HepG2 (cell line): Measurements from ENCODE around the gene GNB1. TPM values are rescaled to one million over a fixed set of nuclear protein-coding genes. Genes with fewer than 3 reads are reported as not detected.

Experiments used
- ATAC-seq: fragments of 200-7000 bp; cut with Tn5 transposase; 3 replicates; pipeline ENCODE4 v1.9.1; 2020; ENCODE audit warnings: mild to moderate bottlenecking, moderate library complexity
- BruUV-seq: library from RNA; stranded (reverse); fragments of 400-500 nt; replicated peaks from 2 replicates; lab custom pipeline; 2021; lab: Mats Ljungman, UMichigan
- CTCF ChIA-PET: fragments of 300-600 bp; formaldehyde crosslinking; extraction: SDS; loops from one replicate; lab custom pipeline; 2021; ENCODE audit warnings: low total read pairs, inconsistent platforms, low intra/inter-chr PET ratio; lab: Yijun Ruan, JAX
- POLR2A ChIA-PET: fragments of 350-600 bp; sonication (Branson Sonifier 250); formaldehyde crosslinking; loops from one replicate; lab custom pipeline; 2020; ENCODE audit warnings: antibody characterized with exemption, inconsistent platforms; lab: Yijun Ruan, JAX
- DNase-seq: peaks from one replicate; pipeline ENCODE4 v3.0.0-alpha.2; 2015; ENCODE audit warnings: low spot score
- FAIRE-seq: peaks from 3 replicates; lab custom pipeline; 2011; peaks lifted over from hg19 to GRCh38; lab: Jason Lieb, UNC
- H2AFZ ChIP-seq: one replicate; pipeline ENCODE4 v1.6.1; 2011; ENCODE audit warnings: low read length, inconsistent platforms
- H3K27ac ChIP-seq: fragments of 300-600 bp; 3 replicates; pipeline ENCODE4 v1.8.0; 2011; ENCODE audit warnings: mixed run types, mild to moderate bottlenecking, mixed read lengths, low read length, inconsistent platforms; ENCODE audit not compliant: insufficient read depth; ENCODE audit errors: extremely low read length
- H3K27me3 ChIP-seq, 2 experiments: fragments of 200-600 bp in 1 of 2; 2 replicates in 1 of 2; 3 replicates in 1 of 2; pipeline versions ENCODE4 v1.6.0 to v1.8.0; 2011; ENCODE audit warnings: low read length in 2 of 2, mild to moderate bottlenecking in 2 of 2, moderate library complexity in 2 of 2, inconsistent platforms in 1 of 2; ENCODE audit not compliant: insufficient read depth in 2 of 2, control insufficient read depth in 1 of 2
- H3K36me3 ChIP-seq, 2 experiments: fragments of 200-600 bp in 1 of 2; replicated peaks in 1 of 2; 2 replicates in 1 of 2; 3 replicates in 1 of 2; pipeline versions ENCODE4 v1.5.1 to v1.8.0; 2011; ENCODE audit warnings: low read length in 2 of 2, inconsistent platforms in 1 of 2; ENCODE audit not compliant: insufficient read depth in 2 of 2, control insufficient read depth in 1 of 2
- H3K4me1 ChIP-seq: 2 replicates; pipeline ENCODE4 v1.5.1; 2012; ENCODE audit warnings: low read length, inconsistent platforms; ENCODE audit not compliant: insufficient read depth
- H3K4me2 ChIP-seq: 2 replicates; pipeline ENCODE4 v1.6.0; 2011; ENCODE audit warnings: low read depth, low read length, inconsistent platforms
- H3K4me3 ChIP-seq, 3 experiments: fragments of 200-600 bp in 1 of 3; sonication (generic), shearing (Covaris generic) in 1 of 3; replicated peaks in 1 of 3; 2 replicates each; pipeline ENCODE4 v1.5.1; 2011 to 2016; ENCODE audit warnings: low read length in 3 of 3, inconsistent platforms in 2 of 3, low read depth in 2 of 3, mild to moderate bottlenecking in 2 of 3, control low read depth in 1 of 3, mixed read lengths in 1 of 3; ENCODE audit not compliant: insufficient read depth in 1 of 3
- H3K79me2 ChIP-seq: one replicate; pipeline ENCODE4 v1.6.1; 2011; ENCODE audit warnings: low read length, inconsistent platforms; ENCODE audit not compliant: insufficient read depth
- H3K9ac ChIP-seq: 2 replicates; pipeline ENCODE4 v1.6.0; 2011; ENCODE audit warnings: mild to moderate bottlenecking, low read depth, low read length, inconsistent platforms; ENCODE audit not compliant: insufficient read depth
- H3K9me3 ChIP-seq: 2 replicates; pipeline ENCODE4 v1.5.1; 2012; ENCODE audit warnings: mild to moderate bottlenecking, low read length
- H4K20me1 ChIP-seq: 2 replicates; pipeline ENCODE4 v1.6.0; 2011; ENCODE audit warnings: inconsistent platforms, mild to moderate bottlenecking, low read length, moderate library complexity; ENCODE audit not compliant: insufficient read depth
- AGO2 ChIP-seq: fragments of 200-400 bp; formaldehyde crosslinking; optimal IDR thresholded peaks from 2 replicates; pipeline ENCODE3; 2017; ENCODE audit warnings: mild to moderate bottlenecking, low read depth, low read length, moderate library complexity
- DMTF1 ChIP-seq: sonication (generic); formaldehyde crosslinking; IDR thresholded peaks from 2 replicates; pipeline ENCODE4 v1.4.0; 2020; ENCODE audit warnings: mild to moderate bottlenecking, missing genetic modification reagents
- JARID2 ChIP-seq: sonication (generic); formaldehyde crosslinking; IDR thresholded peaks from 2 replicates; pipeline ENCODE4 v1.8.1; 2023; ENCODE audit warnings: missing genetic modification reagents, inconsistent platforms; ENCODE audit not compliant: insufficient replicate concordance
- KLF15 ChIP-seq: sonication (generic); formaldehyde crosslinking; IDR thresholded peaks from 2 replicates; pipeline ENCODE4 v1.8.1; 2023; ENCODE audit warnings: borderline replicate concordance, mild to moderate bottlenecking, inconsistent platforms, missing genetic modification reagents, mixed read lengths
- NFAT5 ChIP-seq: sonication (generic); formaldehyde crosslinking; IDR thresholded peaks from 2 replicates; pipeline ENCODE4 v1.4.0; 2020; ENCODE audit warnings: missing genetic modification reagents
- NR1H2 ChIP-seq: sonication (generic); formaldehyde crosslinking; IDR thresholded peaks from 2 replicates; pipeline ENCODE4 v1.8.1; 2022; ENCODE audit warnings: low read depth, missing genetic modification reagents, borderline replicate concordance
- RBM39 ChIP-seq: fragments of 200-400 bp; formaldehyde crosslinking; IDR thresholded peaks from one replicate; pipeline ENCODE4 v1.6.1; 2018; ENCODE audit warnings: antibody characterized with exemption, mild to moderate bottlenecking, low read depth, low read length; ENCODE audit not compliant: poor library complexity, severe bottlenecking
- RELA ChIP-seq: sonication (generic); formaldehyde crosslinking; IDR thresholded peaks from 2 replicates; pipeline ENCODE4 v1.4.0; 2020; ENCODE audit warnings: missing genetic modification reagents
- YEATS4 ChIP-seq: sonication (generic); formaldehyde crosslinking; IDR thresholded peaks from 2 replicates; pipeline ENCODE4 v1.4.0; 2020; ENCODE audit warnings: missing genetic modification reagents, borderline replicate concordance
- ZEB1 ChIP-seq: IDR thresholded peaks from 2 replicates; pipeline ENCODE4 v1.6.1; 2012; ENCODE audit warnings: mild to moderate bottlenecking, low read depth, inconsistent platforms; ENCODE audit not compliant: insufficient replicate concordance
- ZNF326 ChIP-seq: sonication (generic); formaldehyde crosslinking; IDR thresholded peaks from 2 replicates; pipeline ENCODE4 v1.4.0; 2020; ENCODE audit warnings: missing genetic modification reagents, borderline replicate concordance
- WGBS: methylation state at CpG from one replicate; pipeline ENCODE4 v1.1.6; 2017; ENCODE audit warnings: low lambda C conversion rate; 5-methylcytosine and 5-hydroxymethylcytosine counted together
- in situ Hi-C: cut with HindIII; loops from 2 replicates; pipeline ENCODE4 v1.10.0; 2017; ENCODE audit warnings: low pct_unique_long_range_greater_than_20kb; ENCODE audit not compliant: extremely low pct_ligation_motif_present
- intact Hi-C: fragments of 100-400 bp; cut with micrococcal nuclease; formaldehyde crosslinking; loops from one replicate; pipeline ENCODE4 v1.10.0; 2022; ENCODE audit not compliant: unreplicated experiment
- polyA plus RNA-seq, 8 experiments: library from polyadenylated mRNA; depleted of rRNA in 3 of 8; stranded (reverse) in 7 of 8; unstranded in 1 of 8; fragments of >200 nt; fragmentation: Illumina TruSeq in 4 of 8; extraction: Trizol in 4 of 8; gene quantifications; 2 replicates each; pipeline versions ENCODE4 v1.2.1 to v1.2.3, GENCODE V29; 2011 to 2016; ENCODE audit warnings: low read depth in 4 of 8, missing spikeins in 1 of 8, mixed read lengths in 1 of 8; ENCODE audit not compliant: insufficient read depth in 1 of 8
- total RNA-seq, 5 experiments: library from RNA; depleted of rRNA; stranded (reverse); fragments of >200 nt; fragmentation: Illumina TruSeq; extraction: Trizol; gene quantifications; 2 replicates each; pipeline ENCODE4 v1.2.3, GENCODE V29; 2016; ENCODE audit warnings: low read depth in 1 of 5

GNB1 gene
- total and polyA plus RNA-seq, 2 of the 13 experiments (the other 11 are each of a cell fraction or from before 2014, with no cell fraction given): 66.2 to 327 TPM

GRCh38 chr1:1755852-1756251 lies 135.0 kb downstream of the GNB1 start:
- ATAC-seq (no peak), DNase-seq (no peak), FAIRE-seq (no peak)
- Histone ChIP-seq H3K27me3 (no peaks in the 10 kb centered on the region), H3K4me2 (no peak overlapping the region), H3K4me3 (no peak overlapping the region), H3K9me3 (no peaks in the 10 kb centered on the region), H2AFZ (no peak overlapping the region), H3K27ac (no peak overlapping the region), H3K4me1 (peaks cover 21% of the 10 kb centered on the region), H3K36me3 (peaks cover 30 to 60% of the 10 kb centered on the region in 2 experiments), H3K9ac (no peak overlapping the region), H3K79me2 (no peaks in the 10 kb centered on the region), H4K20me1 (no peaks in the 10 kb centered on the region)
- over 99% methylated on average over 11 of the region's 15 CpGs for WGBS
- in situ Hi-C loops (no loop called here), intact Hi-C loops (no loop called here)
- BruUV-seq: no TSS peak
- TF ChIP-seq JARID2 (CRISPR knock-in tag) (no peak), KLF15 (CRISPR knock-in tag) (no peak), YEATS4 (CRISPR knock-in tag) (no peak), AGO2 (peak; percentile 11), ZNF326 (no peak), ZEB1 (no peak)
- ChIA-PET POLR2A (interaction anchor here (1.2 kb wide), 1 partner anchor 13 kb away, joined by 3 read pairs; no protein-coding TSS in a partner anchor), CTCF (no interaction called here)

- 90% methylated on average over 13 of the region's 19 CpGs for WGBS
- Histone ChIP-seq H3K9ac (no peak overlapping the region), H3K36me3 (peaks cover 26 to 56% of the 10 kb centered on the region in 2 experiments; a peak in 4 of 5 replicates), H2AFZ (no peak overlapping the region), H3K27me3 (no peaks in the 10 kb centered on the region), H3K4me1 (peaks cover 21% of the 10 kb centered on the region), H3K79me2 (no peaks in the 10 kb centered on the region), H3K9me3 (no peaks in the 10 kb centered on the region), H3K4me2 (no peak overlapping the region), H4K20me1 (no peaks in the 10 kb centered on the region), H3K4me3 (no peak overlapping the region), H3K27ac (no peak overlapping the region)
- intact Hi-C loops (no loop called here), in situ Hi-C loops (no loop called here)
- ATAC-seq (no peak), FAIRE-seq (no peak), DNase-seq (no peak)
- CTCF ChIA-PET: no interaction called here
- BruUV-seq: no TSS peak
- POLR2A ChIA-PET: interaction anchor here (1.2 kb wide), 1 partner anchor 13 kb away, joined by 3 read pairs; no protein-coding TSS in a partner anchor
- TF ChIP-seq RELA (CRISPR knock-in tag): no peak
- TF ChIP-seq NR1H2: no peak
- no peak for TF ChIP-seq NFAT5 (CRISPR knock-in tag)
- no peak for TF ChIP-seq DMTF1 (CRISPR knock-in tag)
- no peak for TF ChIP-seq RBM39
Observed at GRCh38 chr1:1755426-1755825, 135.5 kb downstream of the GNB1 start.
